Panc1 (cell line): Measurements from ENCODE around the gene RIPOR2.

Experiments
- CTCF ChIP-seq: fragments of 450-650 bp; IDR thresholded peaks from 2 replicates; pipeline ENCODE4 v1.5.1; 2017; ENCODE audit warnings: mild to moderate bottlenecking
- POLR2AphosphoS5 ChIP-seq: IDR thresholded peaks from 2 replicates; pipeline ENCODE4 v1.6.1; 2012; ENCODE audit warnings: mild to moderate bottlenecking, low read depth, low read length, moderate library complexity
- REST ChIP-seq, 2 experiments: IDR thresholded peaks; 2 replicates each; pipeline ENCODE4 v1.6.1; 2011 to 2012; ENCODE audit warnings: low read depth in 2 of 2, control low read depth in 1 of 2, low read length in 1 of 2, mild to moderate bottlenecking in 1 of 2, moderate library complexity in 1 of 2; ENCODE audit not compliant: insufficient read depth in 1 of 2
- SIN3A ChIP-seq: IDR thresholded peaks from 2 replicates; pipeline ENCODE4 v1.6.1; 2012; ENCODE audit warnings: low read depth, mild to moderate bottlenecking, low read length, moderate library complexity, borderline replicate concordance; ENCODE audit not compliant: insufficient read depth

- TF ChIP-seq CTCF = no peak
- no peak for TF ChIP-seq POLR2AphosphoS5
- no peak for TF ChIP-seq REST (IDR thresholded peaks at IDR 0.05; ENCODE audit: insufficient read depth in 1 of 2, low read depth in 2 of 2, low read length in 1 of 2)
- TF ChIP-seq SIN3A = no peak
Measured at GRCh38 chr6:24950218-24950941, 14.6 kb upstream of the RIPOR2 start.
